Breast epithelium (tissue), 4 donors: ENCODE results near the gene CNNM2. TPM values are rescaled to one million over a fixed set of nuclear protein-coding genes. Genes with fewer than 3 reads are reported as not detected.

Experiments
- DNase-seq, 2 donors: peaks; one replicate each; pipeline ENCODE4 v3.0.0-alpha.2; 2019; ENCODE audit warnings: low spot score in 2 of 2
- H3K27ac ChIP-seq, 2 donors: fragments of 200-600 bp; sonication (generic) in 1 of 2; one replicate each; pipeline ENCODE4 v1.5.1; 2016 to 2019; ENCODE audit warnings: mild to moderate bottlenecking in 1 of 2
- H3K27me3 ChIP-seq, 2 donors: fragments of 200-600 bp; sonication (generic) in 1 of 2; one replicate each; pipeline versions ENCODE4 v1.5.1 to v1.6.0; 2017 to 2019; ENCODE audit warnings: control low read depth in 1 of 2, mild to moderate bottlenecking in 1 of 2
- H3K36me3 ChIP-seq: fragments of 200-600 bp; one replicate; pipeline ENCODE4 v1.5.1; 2019
- H3K4me1 ChIP-seq, 2 donors: fragments of 200-600 bp; sonication (generic); one replicate each; pipeline ENCODE4 v1.5.1; 2016 to 2019; ENCODE audit warnings: control low read depth in 1 of 2
- H3K4me3 ChIP-seq, 3 donors: fragments of 200-600 bp; sonication (generic); 1 replicate in 2 of 3; 2 replicates in 1 of 3; pipeline ENCODE4 v1.5.1; 2016 to 2019; ENCODE audit warnings: mild to moderate bottlenecking in 3 of 3, moderate library complexity in 2 of 3
- H3K9me3 ChIP-seq, 2 donors: fragments of 200-600 bp; sonication (generic) in 1 of 2; one replicate each; pipeline ENCODE4 v1.5.1; 2016 to 2019; ENCODE audit warnings: control low read depth in 1 of 2
- POLR2A ChIP-seq: fragments of 450-650 bp; IDR thresholded peaks from one replicate; pipeline ENCODE4 v1.6.1; 2016; ENCODE audit warnings: antibody characterized with exemption, mild to moderate bottlenecking, moderate library complexity
- POLR2AphosphoS5 ChIP-seq, 3 donors: sonication (generic); formaldehyde crosslinking; IDR thresholded peaks; one replicate each; pipeline ENCODE4 v1.6.1; 2017; ENCODE audit warnings: antibody characterized with exemption in 3 of 3
- intact Hi-C: fragments of 100-400 bp; cut with DNase I; formaldehyde crosslinking; loops from one replicate; pipeline ENCODE4 v1.15.1; 2023; ENCODE audit warnings: low total_unique reads
- total RNA-seq, 3 donors: library from RNA; depleted of rRNA; stranded (reverse); fragments of >200 nt; gene quantifications; one replicate each; pipeline ENCODE4 v1.1.0, GENCODE V29; 2016
- TF ChIP-seq, protein P1 (sequence below), 3 donors: fragments of 450-650 bp; IDR thresholded peaks; one replicate each; pipeline ENCODE4 v1.5.1; 2016 to 2017; ENCODE audit warnings: antibody characterized with exemption in 3 of 3, mild to moderate bottlenecking in 3 of 3, moderate library complexity in 3 of 3

The CNNM2 gene
- total RNA-seq, 3 donors from 2014 or later = 6.4 to 7.2 (median 6.7) TPM

DNA sequence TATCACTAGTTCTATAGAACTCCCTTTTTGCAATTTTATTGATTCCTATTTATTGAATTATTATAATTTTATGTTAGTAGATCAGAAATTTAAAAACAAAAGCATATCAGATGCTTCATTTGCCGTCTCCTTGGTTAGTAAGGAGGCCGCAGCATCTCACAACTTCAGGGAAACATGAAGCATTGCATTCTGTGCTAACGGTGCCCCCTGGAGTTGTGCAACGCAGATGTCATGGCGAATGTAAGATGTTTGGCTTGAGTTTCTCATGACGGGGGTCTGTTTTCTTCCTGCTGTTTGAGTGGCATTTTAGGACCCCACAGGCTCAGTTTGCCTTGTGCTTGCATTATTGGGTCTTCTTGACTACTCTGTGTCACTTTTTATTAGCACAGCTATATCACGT, 124.8 kb downstream of the CNNM2 start:
- no peaks in the 10 kb centered on the region for H3K4me1 ChIP-seq

GRCh38 chr10:103044942-103045489, 126.9 kb downstream of the CNNM2 start:
- Histone ChIP-seq H3K27ac (no peak overlapping the region), H3K36me3 (no peaks in the 10 kb centered on the region), H3K27me3 (no peaks in the 10 kb centered on the region), H3K4me3 (no peak overlapping the region), H3K4me1 (no peaks in the 10 kb centered on the region), H3K9me3 (no peaks in the 10 kb centered on the region)
- intact Hi-C loops = no loop called here
- DNase-seq = no peak
- TF ChIP-seq POLR2AphosphoS5 (IDR thresholded peaks at IDR 0.05) (no peak), POLR2A (no peak)
- TF ChIP-seq, protein P1, sequence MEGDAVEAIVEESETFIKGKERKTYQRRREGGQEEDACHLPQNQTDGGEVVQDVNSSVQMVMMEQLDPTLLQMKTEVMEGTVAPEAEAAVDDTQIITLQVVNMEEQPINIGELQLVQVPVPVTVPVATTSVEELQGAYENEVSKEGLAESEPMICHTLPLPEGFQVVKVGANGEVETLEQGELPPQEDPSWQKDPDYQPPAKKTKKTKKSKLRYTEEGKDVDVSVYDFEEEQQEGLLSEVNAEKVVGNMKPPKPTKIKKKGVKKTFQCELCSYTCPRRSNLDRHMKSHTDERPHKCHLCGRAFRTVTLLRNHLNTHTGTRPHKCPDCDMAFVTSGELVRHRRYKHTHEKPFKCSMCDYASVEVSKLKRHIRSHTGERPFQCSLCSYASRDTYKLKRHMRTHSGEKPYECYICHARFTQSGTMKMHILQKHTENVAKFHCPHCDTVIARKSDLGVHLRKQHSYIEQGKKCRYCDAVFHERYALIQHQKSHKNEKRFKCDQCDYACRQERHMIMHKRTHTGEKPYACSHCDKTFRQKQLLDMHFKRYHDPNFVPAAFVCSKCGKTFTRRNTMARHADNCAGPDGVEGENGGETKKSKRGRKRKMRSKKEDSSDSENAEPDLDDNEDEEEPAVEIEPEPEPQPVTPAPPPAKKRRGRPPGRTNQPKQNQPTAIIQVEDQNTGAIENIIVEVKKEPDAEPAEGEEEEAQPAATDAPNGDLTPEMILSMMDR (IDR thresholded peaks at IDR 0.05) = no peak

More for the DNA sequence above, 124.8 kb downstream of the CNNM2 start:
- no peaks in the 10 kb centered on the region for H3K9me3 ChIP-seq
- intact Hi-C loops = no loop called here
- DNase-seq = no peak
- no peak overlapping the region for H3K27ac ChIP-seq
- no peaks in the 10 kb centered on the region for H3K36me3 ChIP-seq
- no peak overlapping the region for H3K4me3 ChIP-seq
- no peak for TF ChIP-seq POLR2A
- TF ChIP-seq, protein P1 (IDR thresholded peaks at IDR 0.05) = no peak
- no peak for TF ChIP-seq POLR2AphosphoS5 (IDR thresholded peaks at IDR 0.05)
- H3K27me3 ChIP-seq = no peaks in the 10 kb centered on the region

- H3K27me3 ChIP-seq = no peaks in the 10 kb centered on the region
- intact Hi-C loops = no loop called here
- no peak overlapping the region for H3K27ac ChIP-seq
- no peak for DNase-seq
- no peak overlapping the region for H3K4me3 ChIP-seq
- H3K9me3 ChIP-seq = no peaks in the 10 kb centered on the region
- no peaks in the 10 kb centered on the region for H3K4me1 ChIP-seq
- TF ChIP-seq POLR2AphosphoS5 (IDR thresholded peaks at IDR 0.05) (no peak), POLR2A (no peak)
- TF ChIP-seq, protein P1 (IDR thresholded peaks at IDR 0.05) = no peak
- no peaks in the 10 kb centered on the region for H3K36me3 ChIP-seq
Measured at GRCh38 chr10:103045961-103046360, 127.9 kb downstream of the CNNM2 start.

DNA sequence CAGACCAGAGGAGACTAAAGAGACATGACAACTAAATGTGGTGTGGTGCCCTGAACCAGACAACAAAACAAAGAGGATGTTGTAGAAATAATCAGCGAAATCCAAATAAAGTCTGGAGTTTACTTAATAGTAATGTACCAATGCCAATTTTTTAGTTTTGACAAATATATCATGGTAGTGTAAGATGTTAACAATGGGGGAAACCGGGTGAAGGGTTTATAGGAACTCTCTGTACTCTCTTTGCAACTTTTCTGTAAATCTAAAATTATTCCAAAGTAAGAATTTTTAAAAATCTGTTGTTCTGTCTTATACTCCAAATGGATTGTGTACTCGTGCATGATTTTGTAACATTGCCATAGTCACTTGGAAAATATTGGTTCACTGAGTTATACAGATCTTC, 129.3 kb downstream of the CNNM2 start:
- no peak for DNase-seq
- H3K27ac ChIP-seq = no peak overlapping the region
- H3K27me3 ChIP-seq = no peaks in the 10 kb centered on the region
- H3K9me3 ChIP-seq = no peaks in the 10 kb centered on the region
- H3K4me3 ChIP-seq = no peak overlapping the region
- no peaks in the 10 kb centered on the region for H3K4me1 ChIP-seq
- no peak for TF ChIP-seq POLR2AphosphoS5 (IDR thresholded peaks at IDR 0.05)
- TF ChIP-seq POLR2A = no peak
- TF ChIP-seq, protein P1 (IDR thresholded peaks at IDR 0.05) = no peak
- intact Hi-C loops = no loop called here
- no peaks in the 10 kb centered on the region for H3K36me3 ChIP-seq

DNA sequence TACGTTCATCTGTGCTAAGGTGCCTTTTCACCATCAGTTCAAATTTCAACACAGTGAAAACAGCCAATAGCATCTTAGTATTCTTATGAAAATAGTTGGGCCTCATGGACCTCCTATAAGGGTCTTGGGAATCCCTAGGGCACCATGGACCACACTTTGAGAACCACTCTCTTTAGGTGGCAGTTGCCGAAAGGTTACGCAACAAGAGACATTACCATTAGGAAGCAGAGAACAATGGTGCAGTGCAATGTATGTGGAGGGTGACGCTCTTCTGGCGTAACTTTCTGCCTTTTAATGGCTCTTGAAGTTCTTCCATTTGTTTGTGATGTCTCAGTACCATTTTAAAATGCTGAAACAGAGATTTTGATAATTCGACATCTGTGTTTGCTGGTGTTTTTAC, 131.1 kb downstream of the CNNM2 start:
- Histone ChIP-seq H3K27ac (no peak overlapping the region), H3K36me3 (no peaks in the 10 kb centered on the region), H3K27me3 (no peaks in the 10 kb centered on the region), H3K9me3 (no peaks in the 10 kb centered on the region), H3K4me1 (no peaks in the 10 kb centered on the region), H3K4me3 (no peak overlapping the region)
- TF ChIP-seq POLR2A (no peak), POLR2AphosphoS5 (IDR thresholded peaks at IDR 0.05) (no peak)
- TF ChIP-seq, protein P1 (IDR thresholded peaks at IDR 0.05) = no peak
- intact Hi-C loops = no loop called here
- DNase-seq = no peak
